ENCODE results near the gene COX5B. TPM values are rescaled to one million over a fixed set of nuclear protein-coding genes. Genes with fewer than 3 reads are reported as not detected.
"Not testable (repeated sequence)": the region's sequence is repeated elsewhere in the genome, so short reads cannot be mapped to it uniquely, and the experiment has no call there.

The COX5B gene
- total RNA-seq, 4 donors from 2014 or later = 260 to 595 (median 427) TPM

- Histone ChIP-seq H3K9me3 (no peaks in the 10 kb centered on the region), H3K27me3 (no peaks in the 10 kb centered on the region), H3K36me3 (no peaks in the 10 kb centered on the region), H3K4me3 (no peak overlapping the region), H3K27ac (no peak overlapping the region), H3K4me1 (no peaks in the 10 kb centered on the region)
- DNase-seq (ENCODE audit: low spot score in 2 of 2) = no peak
- TF ChIP-seq POLR2AphosphoS5 (IDR thresholded peaks at IDR 0.05) = no peak
- TF ChIP-seq EP300 (IDR thresholded peaks at IDR 0.05) = no peak
- no peak for TF ChIP-seq POLR2A (IDR thresholded peaks at IDR 0.05)
- no peak for TF ChIP-seq CTCF (IDR thresholded peaks at IDR 0.05)
- WGBS = 70% methylated on average over 2 of the region's 6 CpGs
Measured at GRCh38 chr2:97617911-97618310, 28.0 kb upstream of the COX5B start.

- not testable (repeated sequence) for H3K4me1 ChIP-seq; DNase-seq (ENCODE audit: low spot score in 2 of 2); H3K9me3 ChIP-seq; H3K4me3 ChIP-seq; H3K27me3 ChIP-seq; H3K36me3 ChIP-seq; H3K27ac ChIP-seq
- WGBS = 83% methylated on average over 1 of the region's 14 CpGs
Measured at GRCh38 chr2:97618939-97619827, 26.7 kb upstream of the COX5B start.

- 100% methylated on average over 1 of the region's 1 CpG for WGBS
- H3K36me3 ChIP-seq; H3K4me3 ChIP-seq; H3K27me3 ChIP-seq; H3K27ac ChIP-seq; DNase-seq (ENCODE audit: low spot score in 2 of 2); H3K4me1 ChIP-seq; H3K9me3 ChIP-seq: not testable (repeated sequence)
Measured at GRCh38 chr2:97620492-97620891, 25.4 kb upstream of the COX5B start.

GRCh38 chr2:97622976-97623375 is 22.9 kb upstream of the COX5B start:
- H3K4me1 ChIP-seq; DNase-seq (ENCODE audit: low spot score in 2 of 2): not testable (repeated sequence)

GRCh38 chr2:97625354-97626048 is 20.4 kb upstream of the COX5B start:
- H3K36me3 ChIP-seq; DNase-seq (ENCODE audit: low spot score in 2 of 2); H3K4me3 ChIP-seq; H3K4me1 ChIP-seq; H3K27ac ChIP-seq; H3K9me3 ChIP-seq; H3K27me3 ChIP-seq: not testable (repeated sequence)
- WGBS = 100% methylated on average over 1 of the region's 8 CpGs

More at GRCh38 chr2:97622976-97623375, 22.9 kb upstream of the COX5B start:
- H3K27ac ChIP-seq, H3K9me3 ChIP-seq, H3K4me3 ChIP-seq, H3K27me3 ChIP-seq, H3K36me3 ChIP-seq: not testable (repeated sequence)

- 79% methylated on average over 8 of the region's 8 CpGs for WGBS
Measured at GRCh38 chr2:97626049-97626430, 19.8 kb upstream of the COX5B start.

GRCh38 chr2:97644023-97644717 is 1.7 kb upstream of the COX5B start:
- Histone ChIP-seq H3K36me3 (peaks cover 21% of the 10 kb centered on the region), H3K4me1 (peaks cover 16% of the 10 kb centered on the region), H3K9me3 (no peaks in the 10 kb centered on the region), H3K27ac (no peak overlapping the region), H3K27me3 (no peaks in the 10 kb centered on the region), H3K4me3 (no peak overlapping the region)
- WGBS = 93% methylated on average over 4 of the region's 4 CpGs
- no peak for TF ChIP-seq CTCF (IDR thresholded peaks at IDR 0.05)
- no peak for TF ChIP-seq POLR2AphosphoS5 (IDR thresholded peaks at IDR 0.05)
- TF ChIP-seq EP300 (IDR thresholded peaks at IDR 0.05) = no peak
- TF ChIP-seq POLR2A (IDR thresholded peaks at IDR 0.05) = no peak
- DNase-seq (ENCODE audit: low spot score in 2 of 2) = no peak

More at GRCh38 chr2:97626049-97626430, 19.8 kb upstream of the COX5B start:
- H3K27ac ChIP-seq; H3K9me3 ChIP-seq; DNase-seq (ENCODE audit: low spot score in 2 of 2); H3K4me3 ChIP-seq; H3K4me1 ChIP-seq; H3K36me3 ChIP-seq; H3K27me3 ChIP-seq: not testable (repeated sequence)
